OCI-LY7 (cell line): Measurements from ENCODE around the gene ABCA3. TPM values are rescaled to one million over a fixed set of nuclear protein-coding genes. Genes with fewer than 3 reads are reported as not detected.
A peak's percentile ranks its signal among the peaks of the same experiment; 100 is the strongest.

Experiments used
- BruUV-seq: library from RNA; stranded (reverse); fragments of 400-500 nt; replicated peaks from 2 replicates; lab custom pipeline; 2021; lab: Mats Ljungman, UMichigan
- CTCF ChIA-PET: fragments of 300-600 bp; sonication (Branson Sonifier 250); formaldehyde crosslinking; loops from one replicate; lab custom pipeline; 2022; ENCODE audit warnings: antibody characterized with exemption; ENCODE audit not compliant: unreplicated experiment; lab: Charles Lee
- POLR2A ChIA-PET: fragments of 300-600 bp; sonication (Branson Sonifier 250); formaldehyde crosslinking; loops from one replicate; lab custom pipeline; 2022; ENCODE audit warnings: antibody characterized with exemption; lab: Charles Lee
- DNase-seq: peaks from one replicate; pipeline ENCODE4 v3.0.0-alpha.2; 2015; ENCODE audit warnings: low spot score
- H2AFZ ChIP-seq: fragments of 200-600 bp; sonication (generic), shearing (Covaris generic); 2 replicates; pipeline ENCODE4 v1.6.1; 2014; ENCODE audit warnings: mild to moderate bottlenecking, antibody characterized with exemption, low read length, moderate library complexity
- H3K27ac ChIP-seq: fragments of 200-600 bp; sonication (generic); 2 replicates; pipeline ENCODE4 v1.5.1; 2014; ENCODE audit warnings: mixed run types, low read depth, mild to moderate bottlenecking, moderate library complexity, low read length, inconsistent platforms; ENCODE audit not compliant: poor library complexity, severe bottlenecking
- H3K36me3 ChIP-seq: fragments of 200-600 bp; sonication (generic); 2 replicates; pipeline ENCODE4 v1.6.1; 2014; ENCODE audit warnings: mild to moderate bottlenecking, antibody characterized with exemption, low read length, moderate library complexity, mixed read lengths; ENCODE audit not compliant: insufficient read depth
- H3K4me1 ChIP-seq: fragments of 200-600 bp; sonication (generic); 2 replicates; pipeline ENCODE4 v1.5.1; 2014; ENCODE audit warnings: mild to moderate bottlenecking, low read length; ENCODE audit not compliant: insufficient read depth, poor library complexity, severe bottlenecking
- H3K4me2 ChIP-seq: fragments of 200-600 bp; sonication (generic); 2 replicates; pipeline ENCODE4 v1.6.1; 2014; ENCODE audit warnings: mild to moderate bottlenecking, low read length
- H3K4me3 ChIP-seq: fragments of 200-600 bp; sonication (generic); 2 replicates; pipeline ENCODE4 v1.5.1; 2014; ENCODE audit warnings: mild to moderate bottlenecking, low read depth, low read length; ENCODE audit not compliant: poor library complexity, severe bottlenecking
- H3K79me2 ChIP-seq: fragments of 200-600 bp; sonication (generic); 2 replicates; pipeline ENCODE4 v1.6.1; 2016; ENCODE audit warnings: low read depth, mild to moderate bottlenecking, low read length, moderate library complexity, mixed read lengths; ENCODE audit not compliant: insufficient read depth
- H3K9me2 ChIP-seq: fragments of 200-600 bp; sonication (generic); 2 replicates; pipeline ENCODE4 v1.6.1; 2016; ENCODE audit warnings: mild to moderate bottlenecking, low read length, mixed read lengths; ENCODE audit not compliant: insufficient read depth
- H3K9me3 ChIP-seq: fragments of 200-600 bp; sonication (generic); 2 replicates; pipeline ENCODE4 v1.6.1; 2014; ENCODE audit warnings: mild to moderate bottlenecking, mixed run types, low read length, mixed read lengths
- H4K20me1 ChIP-seq: fragments of 200-600 bp; sonication (generic); 2 replicates; pipeline ENCODE4 v1.6.1; 2014; ENCODE audit warnings: mild to moderate bottlenecking, antibody characterized with exemption, low read length, moderate library complexity, mixed read lengths; ENCODE audit not compliant: insufficient read depth
- EZH2phosphoT487 ChIP-seq: fragments of 200-600 bp; sonication (generic); IDR thresholded peaks from 2 replicates; pipeline ENCODE4 v1.6.1; 2018; ENCODE audit warnings: low read depth, borderline replicate concordance, mild to moderate bottlenecking, mixed run types, antibody characterized with exemption, low read length, moderate library complexity, mixed read lengths
- intact Hi-C: fragments of 100-400 bp; cut with micrococcal nuclease; formaldehyde crosslinking; loops from one replicate; pipeline ENCODE4 v1.10.0; 2022; ENCODE audit not compliant: unreplicated experiment
- total RNA-seq, 2 experiments: library from RNA; depleted of rRNA in 1 of 2; stranded (reverse); fragments of >200 nt in 1 of 2; shearing (Covaris generic) in 1 of 2; gene quantifications; 2 replicates each; pipeline ENCODE4 v1.2.3, GENCODE V29; 2014 to 2022
- TF ChIP-seq, protein P1 (sequence below): fragments of 200-600 bp; sonication (generic); conservative IDR thresholded peaks from 2 replicates; pipeline ENCODE4 v1.5.1; 2014; ENCODE audit warnings: mild to moderate bottlenecking, antibody characterized with exemption, low read length, moderate library complexity, mixed read lengths

Gene ABCA3
- total RNA-seq, 2 experiments from 2014 or later: 0.23 TPM; not detected in 1

DNA sequence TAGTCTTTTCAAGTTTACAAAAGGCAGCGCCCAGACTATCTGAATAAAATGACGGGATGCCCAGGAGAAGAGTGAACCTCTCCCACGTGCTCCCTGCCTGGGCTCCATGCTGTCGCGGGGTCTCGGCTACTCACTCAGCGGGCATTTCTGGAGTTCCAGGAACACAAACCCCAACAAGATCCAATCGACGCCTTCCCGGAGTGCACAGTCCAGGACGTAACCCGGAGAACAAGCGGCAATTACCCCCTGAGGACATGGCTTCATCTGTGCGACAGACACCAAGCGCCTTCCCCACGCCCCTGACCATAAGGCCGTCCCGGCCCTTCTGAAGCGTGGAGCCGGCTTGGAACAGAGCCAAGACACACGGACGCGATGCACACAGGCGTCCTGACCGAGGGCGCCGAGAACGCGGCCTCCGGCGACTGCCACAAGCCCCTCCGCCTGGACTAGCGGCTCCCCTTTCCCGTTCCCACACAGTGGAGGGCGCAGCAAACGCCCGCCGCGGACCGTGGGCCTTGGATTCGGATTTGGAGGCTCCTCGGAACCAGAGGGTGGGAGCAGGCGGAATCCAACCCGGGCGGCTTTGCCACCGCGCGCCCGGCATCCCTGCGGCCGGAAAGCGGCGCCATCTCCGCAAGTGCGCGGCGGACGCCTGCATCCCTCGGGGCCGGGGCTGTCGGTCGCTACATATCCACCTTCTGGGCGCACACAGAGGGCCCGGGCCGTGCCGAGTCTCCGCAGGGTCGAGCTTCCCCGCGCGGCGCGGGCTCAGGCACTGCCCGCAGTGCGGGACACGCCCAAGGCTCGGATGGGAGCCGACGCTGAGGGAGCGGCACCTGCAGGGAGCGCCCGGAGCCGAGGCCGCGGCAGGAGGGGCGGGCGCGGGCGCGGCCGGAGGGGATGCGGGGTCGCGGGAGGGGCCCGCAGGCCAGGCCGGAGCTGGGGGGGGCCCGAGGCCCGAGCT is 725 bp downstream of the ABCA3 start:
- Histone ChIP-seq H2AFZ (no peak overlapping the region), H3K4me1 (peaks cover 6% of the 10 kb centered on the region), H3K79me2 (no peaks in the 10 kb centered on the region), H3K9me2 (no peaks in the 10 kb centered on the region), H3K9me3 (no peaks in the 10 kb centered on the region), H3K4me3 (peak overlapping the region; percentile 56), H3K4me2 (peak overlapping the region; percentile 55; the same call in 1 of the 2 replicates), H4K20me1 (no peaks in the 10 kb centered on the region), H3K36me3 (no peaks in the 10 kb centered on the region), H3K27ac (no peak overlapping the region)
- POLR2A ChIA-PET: no interaction called here
- no peak for DNase-seq
- intact Hi-C loops: loop anchor here (2.0 to 5.0 kb wide), 3 partner anchors 83 to 172 kb away; partner anchors contain the start of gene ATP6V0C
- TF ChIP-seq EZH2phosphoT487: no peak
- TF ChIP-seq, protein P1, sequence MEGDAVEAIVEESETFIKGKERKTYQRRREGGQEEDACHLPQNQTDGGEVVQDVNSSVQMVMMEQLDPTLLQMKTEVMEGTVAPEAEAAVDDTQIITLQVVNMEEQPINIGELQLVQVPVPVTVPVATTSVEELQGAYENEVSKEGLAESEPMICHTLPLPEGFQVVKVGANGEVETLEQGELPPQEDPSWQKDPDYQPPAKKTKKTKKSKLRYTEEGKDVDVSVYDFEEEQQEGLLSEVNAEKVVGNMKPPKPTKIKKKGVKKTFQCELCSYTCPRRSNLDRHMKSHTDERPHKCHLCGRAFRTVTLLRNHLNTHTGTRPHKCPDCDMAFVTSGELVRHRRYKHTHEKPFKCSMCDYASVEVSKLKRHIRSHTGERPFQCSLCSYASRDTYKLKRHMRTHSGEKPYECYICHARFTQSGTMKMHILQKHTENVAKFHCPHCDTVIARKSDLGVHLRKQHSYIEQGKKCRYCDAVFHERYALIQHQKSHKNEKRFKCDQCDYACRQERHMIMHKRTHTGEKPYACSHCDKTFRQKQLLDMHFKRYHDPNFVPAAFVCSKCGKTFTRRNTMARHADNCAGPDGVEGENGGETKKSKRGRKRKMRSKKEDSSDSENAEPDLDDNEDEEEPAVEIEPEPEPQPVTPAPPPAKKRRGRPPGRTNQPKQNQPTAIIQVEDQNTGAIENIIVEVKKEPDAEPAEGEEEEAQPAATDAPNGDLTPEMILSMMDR: no peak
- CTCF ChIA-PET: no interaction called here
- no TSS peak for BruUV-seq

DNA sequence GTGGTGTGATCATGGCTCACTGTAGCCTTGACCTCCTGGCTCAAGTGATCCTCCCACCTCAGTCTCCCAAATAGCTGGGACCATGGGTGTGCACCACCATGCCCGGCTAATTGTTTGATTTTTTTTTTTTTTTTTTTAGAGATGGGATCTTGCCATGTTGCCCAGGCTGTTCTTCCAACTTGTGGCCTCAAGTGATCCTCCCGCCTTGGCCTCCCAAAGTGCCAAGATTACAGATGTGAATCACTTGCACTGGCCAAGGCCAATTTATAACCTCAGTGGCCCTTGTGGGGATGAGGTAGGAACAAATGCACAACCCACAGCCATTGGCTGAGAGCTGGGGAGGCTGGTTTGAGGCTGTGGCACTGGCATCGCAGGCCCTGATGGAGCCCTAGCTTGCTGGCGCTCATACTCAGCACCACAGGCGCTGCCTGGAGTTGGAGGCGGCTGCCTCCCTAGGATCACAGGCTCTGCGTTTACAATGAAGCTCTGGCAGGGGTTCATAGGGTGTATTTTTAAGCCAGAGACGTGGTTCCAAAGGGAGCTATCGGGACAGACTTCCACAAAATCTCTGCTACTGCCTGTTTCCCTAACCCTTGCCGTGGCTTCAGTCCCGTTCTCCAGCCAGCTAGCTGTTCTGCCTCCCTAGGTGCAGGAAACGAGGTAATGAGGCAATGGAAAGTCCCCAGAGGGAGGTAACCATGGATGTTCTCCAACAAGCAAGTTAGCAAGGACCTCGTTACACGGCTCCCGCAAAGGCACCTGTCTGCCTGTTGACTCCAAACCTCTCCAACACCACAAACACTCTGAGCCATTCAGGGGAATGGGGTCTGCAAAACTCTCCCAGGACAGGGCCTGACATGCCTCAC is 2.9 kb downstream of the ABCA3 start:
- Histone ChIP-seq H3K9me3 (no peaks in the 10 kb centered on the region), H3K79me2 (no peaks in the 10 kb centered on the region), H4K20me1 (no peaks in the 10 kb centered on the region), H3K36me3 (no peaks in the 10 kb centered on the region), H3K27ac (no peak overlapping the region), H3K4me2 (no peak overlapping the region), H3K9me2 (no peaks in the 10 kb centered on the region), H3K4me3 (no peak overlapping the region), H3K4me1 (peaks cover 6% of the 10 kb centered on the region), H2AFZ (no peak overlapping the region)
- BruUV-seq: no TSS peak
- ChIA-PET CTCF (no interaction called here), POLR2A (interaction anchor here (0.6 to 0.8 kb wide), 4 partner anchors 19 to 1456 kb away, joined by 3 to 4 read pairs (median 4); no protein-coding TSS in a partner anchor)
- intact Hi-C loops: loop anchor here (5.0 kb wide), 1 partner anchor 150 kb away; no protein-coding TSS in a partner anchor
- DNase-seq: no peak
- TF ChIP-seq, protein P1: no peak
- no peak for TF ChIP-seq EZH2phosphoT487
